Suppressor macrophage (primary cell): ENCODE results near the gene ATIC.

Source experiments
- DNase-seq, 4 experiments: peaks; one replicate each; pipeline ENCODE4 v3.0.0-alpha.2; 2020 to 2022

The ATIC gene

GRCh38 chr2:215361211-215361875 lies 49.5 kb downstream of the ATIC start:
- DNase-seq, result peak in 1 of 4 experiments; percentile 16

GRCh38 chr2:215361876-215362561 lies 50.2 kb downstream of the ATIC start:
- no peak for DNase-seq

GRCh38 chr2:215362562-215362904 lies 50.7 kb downstream of the ATIC start:
- DNase-seq, result no peak

- no peak for DNase-seq
Measured at GRCh38 chr2:215363039-215363438, 51.2 kb downstream of the ATIC start.

GRCh38 chr2:215363461-215364156 lies 51.8 kb downstream of the ATIC start:
- DNase-seq, result no peak

GRCh38 chr2:215364157-215365155 lies 52.6 kb downstream of the ATIC start:
- no peak for DNase-seq

- no peak for DNase-seq
Measured at GRCh38 chr2:215365184-215365658, 53.4 kb downstream of the ATIC start.

- DNase-seq, result no peak
Measured at GRCh38 chr2:215366440-215367032, 54.7 kb downstream of the ATIC start.

- peak; percentile 19 to 67 (median 22) for DNase-seq
Measured at GRCh38 chr2:215367662-215368492, 56.0 kb downstream of the ATIC start.

GRCh38 chr2:215368493-215368809 lies 56.6 kb downstream of the ATIC start:
- DNase-seq, result no peak

GRCh38 chr2:215369181-215369760 lies 57.4 kb downstream of the ATIC start:
- DNase-seq, result no peak

- DNase-seq, result no peak
Measured at GRCh38 chr2:215370112-215370965, 58.5 kb downstream of the ATIC start.

- DNase-seq, result peak in 2 of 4 experiments; percentile 8 to 10
Measured at GRCh38 chr2:215371915-215372897, 60.3 kb downstream of the ATIC start.

- no peak for DNase-seq
Measured at GRCh38 chr2:215372968-215373649, 61.2 kb downstream of the ATIC start.

GRCh38 chr2:215374002-215374401 lies 62.1 kb downstream of the ATIC start:
- no peak for DNase-seq

GRCh38 chr2:215374642-215375466 lies 63.0 kb downstream of the ATIC start:
- DNase-seq, result no peak

- DNase-seq, result no peak
Measured at GRCh38 chr2:215375467-215375830, 63.6 kb downstream of the ATIC start.
